HG02970 (cell line): ENCODE measurements around the gene PAX5.

Experiments used
- ATAC-seq: cut with Tn5 transposase; IDR thresholded peaks from one replicate; pipeline ENCODE4 v1.9.1; 2021; ENCODE audit warnings: mild to moderate bottlenecking, moderate library complexity, moderate number of reproducible peaks; ENCODE audit not compliant: unreplicated experiment, low FRiP score

PAX5 gene

DNA sequence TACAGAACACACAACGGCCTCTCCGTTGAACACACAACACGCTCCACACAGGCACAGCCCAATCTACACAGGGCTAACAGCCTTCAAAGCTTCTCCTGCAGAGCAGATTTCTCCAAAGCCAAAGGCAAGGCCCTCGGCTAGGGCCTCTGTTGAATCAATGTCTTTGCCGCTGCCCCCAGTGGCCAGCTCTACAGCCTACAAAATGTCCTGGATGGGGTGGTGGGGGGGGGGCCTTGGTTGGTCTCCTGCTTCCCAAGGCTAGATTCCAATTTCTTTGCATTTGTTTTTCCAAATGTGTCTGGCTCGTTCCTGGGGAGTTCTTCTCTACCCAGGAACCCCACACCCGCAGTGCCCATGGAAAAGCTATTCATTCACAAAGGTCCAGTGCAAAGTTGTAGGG is 167.2 kb downstream of the PAX5 start:
- no peak for ATAC-seq

DNA sequence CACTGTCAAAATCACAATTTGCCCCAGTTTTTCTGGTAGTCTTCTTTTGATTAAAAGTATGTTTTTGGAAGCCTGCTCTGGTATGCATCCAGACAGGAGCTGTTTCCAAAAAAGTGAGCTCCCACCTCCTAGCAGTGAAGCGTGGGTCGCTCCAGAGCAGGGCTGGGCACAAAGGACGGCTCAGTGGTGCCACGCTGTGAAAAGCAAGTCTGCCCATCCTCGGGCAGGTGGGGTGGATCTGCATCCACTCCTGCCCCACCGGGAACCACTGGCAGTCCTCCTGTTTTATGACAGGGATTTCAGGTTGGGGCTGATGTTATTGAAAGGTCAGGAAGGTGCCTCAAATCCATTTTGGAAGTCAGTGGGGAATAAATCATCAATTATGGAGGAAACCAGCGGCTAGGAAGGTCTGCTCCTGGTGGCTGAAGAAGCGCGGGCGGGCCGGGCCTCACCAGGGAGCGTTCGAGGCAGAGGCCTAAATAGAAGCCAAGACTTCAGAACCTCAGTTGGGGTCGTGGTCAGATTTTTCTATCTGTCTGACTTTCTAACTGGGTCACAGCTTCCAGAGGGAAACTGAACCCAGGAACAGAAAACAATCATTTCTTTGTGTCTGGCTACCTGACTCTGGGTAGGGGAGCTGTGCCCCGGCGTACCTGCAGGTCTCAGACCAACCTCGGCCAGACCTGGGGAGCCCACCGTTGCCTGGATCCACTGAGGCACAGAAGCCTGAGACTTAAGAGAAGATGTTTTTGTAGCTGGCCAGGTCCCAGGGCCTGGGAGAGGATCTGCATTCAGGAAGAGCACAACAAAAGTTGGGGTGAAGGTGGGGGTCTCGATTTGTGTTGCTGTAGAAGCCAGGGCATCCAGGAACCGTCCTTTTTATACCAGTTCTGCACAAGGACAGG is 168.1 kb downstream of the PAX5 start:
- no peak for ATAC-seq

DNA sequence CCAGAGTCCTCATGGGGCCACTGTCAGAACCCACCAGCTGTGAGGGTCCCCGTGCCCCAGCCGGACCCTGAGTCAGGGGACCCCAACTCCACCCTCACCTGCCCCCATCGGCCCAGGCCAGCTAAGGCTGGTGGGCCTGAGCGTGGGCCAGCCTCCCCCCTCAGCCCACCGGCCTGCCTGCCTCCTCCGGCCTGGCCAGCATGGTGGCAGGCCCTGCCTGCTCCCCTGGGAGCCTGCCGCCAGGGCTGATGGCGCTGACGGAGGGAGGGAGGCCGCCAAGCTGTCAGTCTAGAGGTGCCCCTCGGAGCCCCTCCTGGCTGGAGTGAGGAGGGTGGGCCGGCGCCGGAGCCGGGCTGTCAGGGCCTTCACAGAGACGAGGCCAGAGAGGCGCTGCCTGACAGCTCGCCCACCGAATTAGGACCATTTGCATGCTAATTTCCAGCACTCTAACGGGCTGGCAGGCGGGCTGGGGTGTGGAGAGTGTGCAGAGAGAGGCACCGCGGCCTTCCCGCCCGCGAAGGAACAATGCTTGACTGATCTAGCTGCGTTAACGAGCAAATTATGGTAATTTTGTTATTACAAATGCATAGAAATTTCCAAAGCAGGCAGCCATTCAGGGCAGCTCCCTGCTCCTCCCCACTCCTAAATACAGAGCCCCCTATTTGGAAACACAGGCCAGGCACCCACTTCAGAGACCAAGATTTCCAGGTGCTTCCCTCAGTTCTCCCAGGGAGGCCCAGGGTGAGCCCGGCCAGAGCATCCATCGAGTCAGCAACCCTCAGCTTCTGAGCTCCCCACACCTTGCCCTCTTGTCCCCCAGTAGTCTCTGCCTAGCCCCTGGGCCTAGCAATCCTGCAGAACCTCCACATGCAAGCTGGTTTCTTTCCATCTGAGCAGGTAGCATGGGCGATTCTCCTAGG is 169.3 kb downstream of the PAX5 start:
- ATAC-seq = no peak

DNA sequence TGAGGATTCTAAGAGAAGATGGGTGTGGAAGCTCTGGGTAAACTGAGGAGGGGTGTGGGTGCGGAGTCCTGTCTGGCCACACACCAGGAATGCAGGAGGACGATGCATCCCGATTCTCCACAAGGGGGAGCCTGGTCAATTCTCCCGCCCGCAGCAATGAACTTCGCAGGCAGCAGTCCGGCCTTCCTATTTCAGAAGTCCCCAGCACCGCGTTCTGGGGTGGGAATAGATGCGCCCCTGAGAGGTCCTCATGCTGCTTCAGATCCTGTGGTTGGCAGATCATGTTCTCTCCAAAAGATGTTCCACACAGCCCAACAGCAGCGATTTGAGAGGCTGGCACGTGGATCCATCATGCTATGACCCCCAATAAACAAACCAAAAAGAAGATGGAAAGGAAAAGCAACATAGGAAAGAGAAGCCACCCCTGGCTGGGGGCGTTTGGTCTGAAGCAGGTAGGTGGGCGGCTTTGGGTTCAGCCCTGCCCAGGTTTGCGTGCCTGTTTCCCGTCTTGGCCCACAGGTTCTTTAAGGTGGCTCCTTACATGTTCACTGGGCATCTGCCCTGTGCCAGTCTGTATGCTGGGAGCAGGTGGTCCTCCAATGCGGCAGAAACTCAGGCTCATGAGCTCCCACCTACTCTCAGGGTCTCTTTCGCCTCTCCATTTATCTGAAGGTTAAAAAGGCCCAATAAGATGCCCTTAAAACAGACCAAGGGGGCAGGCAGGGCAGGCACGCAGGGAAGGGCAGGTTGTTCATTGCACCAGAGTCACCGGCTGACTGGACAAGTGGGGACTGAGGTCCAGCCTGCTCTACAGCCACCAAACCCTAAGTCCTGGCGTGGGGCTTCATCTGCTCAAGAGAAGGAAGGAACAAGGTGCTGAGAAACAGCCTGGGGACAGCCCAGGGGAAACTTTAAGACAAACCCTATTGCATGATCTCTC is 171.6 kb downstream of the PAX5 start:
- no peak for ATAC-seq

DNA sequence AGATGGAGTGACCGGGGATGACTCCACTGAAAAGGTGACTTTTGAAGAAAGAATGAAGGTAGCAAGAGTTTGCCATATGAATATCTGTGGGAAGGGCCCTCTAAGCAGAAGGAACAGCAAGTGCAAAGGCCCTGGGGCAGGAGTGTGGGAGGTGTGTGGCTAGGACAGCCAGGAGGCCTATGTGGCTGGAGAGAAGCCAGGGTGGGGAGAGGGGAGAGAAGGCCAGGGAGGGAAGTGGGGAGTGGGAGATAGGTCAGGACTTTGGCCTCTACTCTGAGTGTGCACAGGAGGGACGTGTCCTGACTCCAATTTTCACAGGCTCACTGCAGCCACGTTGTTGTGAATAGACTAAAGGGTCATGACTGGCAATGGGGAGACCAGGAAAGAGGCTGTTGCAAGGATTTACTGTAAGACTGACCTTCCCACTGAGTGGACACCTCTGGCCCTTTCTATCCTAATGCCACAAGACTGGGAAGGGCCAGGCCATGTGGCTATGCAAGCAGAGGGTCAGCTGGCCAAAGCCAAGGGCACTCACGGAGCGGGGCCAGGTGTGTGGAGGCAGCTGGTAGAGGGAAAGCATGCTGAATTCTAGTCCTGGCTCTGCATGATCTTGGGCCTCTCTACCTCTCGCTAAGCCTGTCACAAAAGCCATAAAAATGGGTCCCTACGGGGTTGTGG is 172.4 kb downstream of the PAX5 start:
- ATAC-seq = no peak

DNA sequence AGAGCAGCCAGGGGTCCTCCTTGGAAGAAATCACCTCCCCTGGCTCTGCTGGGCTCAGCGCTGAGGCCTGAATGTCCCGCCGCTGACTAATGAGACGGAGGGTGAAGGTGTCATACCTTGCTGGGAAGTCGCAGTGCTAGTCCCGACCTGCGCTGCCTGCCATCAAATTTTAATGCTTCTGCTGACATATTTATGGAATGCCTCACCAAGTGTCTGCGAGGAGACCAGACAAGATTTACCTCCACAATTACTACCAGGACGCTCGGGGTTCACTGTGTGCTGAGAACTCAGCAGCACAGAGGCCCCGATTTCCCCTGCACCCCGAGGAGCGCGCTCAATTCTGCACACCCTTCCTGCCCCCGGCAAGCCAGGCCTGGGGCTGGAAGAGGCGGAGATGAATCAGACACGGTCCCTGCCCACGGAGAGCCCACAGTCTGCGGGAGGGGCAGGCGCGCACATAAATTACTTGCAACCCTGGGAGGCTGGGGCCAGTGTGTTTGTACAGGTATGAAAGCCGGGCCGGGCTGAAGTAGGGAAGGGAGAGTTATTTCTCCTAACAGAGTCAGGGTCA is 175.2 kb downstream of the PAX5 start:
- ATAC-seq = no peak

DNA sequence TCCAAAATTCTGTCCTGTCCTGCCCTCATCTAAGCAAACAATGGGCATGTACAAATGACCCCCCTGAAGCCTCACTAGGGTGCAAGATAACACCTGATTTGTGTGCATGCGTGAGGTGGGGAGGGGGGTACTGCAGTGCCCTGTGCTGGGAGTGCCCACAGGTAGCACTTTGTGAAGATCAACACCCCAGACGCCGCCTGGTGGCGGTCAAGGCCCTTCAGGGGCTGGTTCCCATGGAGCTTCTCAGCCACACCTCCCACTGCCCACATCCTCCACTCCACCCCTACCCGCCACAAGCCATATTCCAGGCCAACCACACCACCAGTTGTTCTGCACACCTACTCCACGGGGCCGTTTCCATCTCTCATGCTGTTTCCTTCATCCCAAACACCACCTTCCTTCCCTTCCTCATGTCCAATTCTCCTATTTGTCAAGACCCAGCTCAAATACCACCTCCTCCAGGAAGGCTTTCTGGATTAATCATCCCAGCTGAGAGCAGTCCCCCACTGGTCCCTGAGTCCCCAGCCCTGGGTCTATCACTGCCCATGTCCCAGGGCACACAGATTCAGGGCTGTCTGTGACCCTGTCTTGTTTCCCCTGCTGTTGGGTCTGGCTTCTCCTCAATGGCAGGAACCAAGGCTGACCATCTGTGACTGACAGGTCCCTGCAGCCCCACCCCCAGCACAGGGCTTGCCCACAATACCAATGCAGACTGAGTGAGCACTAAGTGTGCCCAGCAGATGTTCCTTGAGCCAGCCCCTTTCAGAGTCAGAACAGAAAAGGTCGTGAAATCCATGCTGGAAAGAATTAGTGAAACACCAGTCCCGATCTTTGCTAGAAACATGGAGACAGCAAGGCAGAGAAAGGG is 178.4 kb downstream of the PAX5 start:
- no peak for ATAC-seq

DNA sequence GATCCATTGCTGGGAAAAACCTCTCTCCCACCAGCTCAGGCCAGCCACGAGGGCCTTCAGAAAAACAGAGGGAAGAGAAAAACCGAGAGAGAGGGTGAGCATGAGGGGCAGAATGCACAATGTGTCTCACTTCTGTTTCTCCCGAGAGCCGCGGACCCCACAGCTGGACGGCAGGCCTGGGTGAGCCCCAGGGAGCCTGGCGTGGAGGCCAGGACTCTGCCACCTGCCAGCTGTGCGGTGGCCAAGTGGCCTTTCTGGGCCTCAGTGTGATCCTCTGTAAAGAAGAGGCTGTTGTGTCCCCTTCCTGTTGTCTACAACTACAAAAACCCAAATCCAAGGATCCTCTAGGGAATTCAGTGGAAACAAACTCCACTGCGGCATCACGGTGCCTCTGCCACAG is 179.3 kb downstream of the PAX5 start:
- ATAC-seq = no peak

DNA sequence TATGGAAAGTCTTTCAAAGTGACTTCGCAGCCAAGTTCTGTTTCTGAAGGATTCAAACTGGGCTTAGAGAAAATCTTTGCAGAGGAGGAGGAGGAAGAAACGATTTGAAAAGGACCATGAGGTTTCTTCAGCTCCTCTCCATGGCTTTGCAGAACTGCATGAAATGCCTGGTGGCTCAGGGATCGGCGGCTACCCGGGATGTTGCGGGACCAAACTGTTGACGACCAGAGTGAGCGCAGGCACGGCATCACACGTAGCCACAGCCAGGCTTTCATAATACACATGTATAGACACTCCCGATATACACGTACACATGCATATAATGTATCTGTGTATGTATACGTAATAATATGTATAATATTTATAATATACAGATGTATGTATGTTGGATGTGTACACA is 180.0 kb downstream of the PAX5 start:
- no peak for ATAC-seq

DNA sequence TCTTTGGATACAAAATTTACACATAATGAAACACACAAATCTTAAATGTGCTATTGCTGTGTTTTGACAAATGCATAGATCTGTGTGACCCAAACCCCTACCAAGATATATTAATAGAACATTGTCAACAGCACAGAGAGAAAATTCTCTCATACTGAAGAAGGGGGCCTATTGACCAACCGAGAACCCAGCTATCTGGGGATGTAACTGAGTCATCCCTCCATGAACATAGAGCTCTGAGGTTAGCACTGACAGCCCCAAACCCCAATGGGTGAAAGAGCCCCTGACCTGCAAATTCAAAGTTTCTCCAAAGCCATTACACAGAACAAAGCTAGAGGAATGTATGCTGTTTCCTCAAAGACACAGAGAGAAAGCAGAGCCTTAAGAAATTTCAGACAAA is 180.8 kb downstream of the PAX5 start:
- no peak for ATAC-seq

DNA sequence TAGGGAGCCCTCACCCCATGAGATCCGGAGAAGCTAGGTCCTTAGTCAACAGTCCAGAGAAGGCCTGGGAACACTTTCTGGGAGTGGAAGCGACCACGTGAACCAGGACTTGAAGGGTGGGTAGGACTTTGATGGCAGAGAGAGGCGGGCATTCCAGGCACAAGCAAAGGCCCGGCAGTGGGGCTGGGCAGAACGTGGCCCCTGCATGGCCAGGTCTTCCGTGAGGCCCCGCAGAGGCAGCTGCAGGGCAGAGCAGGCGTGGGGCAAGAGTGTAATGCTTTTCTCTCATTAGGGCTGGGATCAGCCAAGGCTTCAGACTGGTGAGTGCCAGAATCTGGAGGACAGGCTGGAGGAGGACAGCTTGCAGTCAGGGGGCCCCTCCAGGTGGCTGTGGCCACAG is 184.1 kb downstream of the PAX5 start:
- ATAC-seq = no peak

DNA sequence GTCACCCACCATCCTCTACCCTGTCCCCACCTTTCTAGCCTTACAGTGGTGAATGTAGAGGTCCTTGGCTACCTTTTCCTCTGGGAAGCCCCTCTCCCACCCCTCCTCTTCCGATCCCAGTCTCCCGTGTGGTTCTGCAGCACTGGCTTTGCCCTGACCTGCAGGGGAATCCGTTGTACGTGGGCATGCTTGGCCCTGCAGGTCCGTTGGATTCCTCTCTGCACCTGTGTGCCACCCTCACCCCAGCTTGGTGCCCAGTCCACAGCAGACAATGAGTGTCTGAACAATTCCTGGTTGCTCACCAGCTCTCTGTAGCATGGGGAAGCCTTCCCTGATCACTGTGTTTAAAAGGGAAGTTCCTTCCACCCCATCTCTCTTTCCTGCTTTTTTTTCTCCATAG is 185.1 kb downstream of the PAX5 start:
- no peak for ATAC-seq

DNA sequence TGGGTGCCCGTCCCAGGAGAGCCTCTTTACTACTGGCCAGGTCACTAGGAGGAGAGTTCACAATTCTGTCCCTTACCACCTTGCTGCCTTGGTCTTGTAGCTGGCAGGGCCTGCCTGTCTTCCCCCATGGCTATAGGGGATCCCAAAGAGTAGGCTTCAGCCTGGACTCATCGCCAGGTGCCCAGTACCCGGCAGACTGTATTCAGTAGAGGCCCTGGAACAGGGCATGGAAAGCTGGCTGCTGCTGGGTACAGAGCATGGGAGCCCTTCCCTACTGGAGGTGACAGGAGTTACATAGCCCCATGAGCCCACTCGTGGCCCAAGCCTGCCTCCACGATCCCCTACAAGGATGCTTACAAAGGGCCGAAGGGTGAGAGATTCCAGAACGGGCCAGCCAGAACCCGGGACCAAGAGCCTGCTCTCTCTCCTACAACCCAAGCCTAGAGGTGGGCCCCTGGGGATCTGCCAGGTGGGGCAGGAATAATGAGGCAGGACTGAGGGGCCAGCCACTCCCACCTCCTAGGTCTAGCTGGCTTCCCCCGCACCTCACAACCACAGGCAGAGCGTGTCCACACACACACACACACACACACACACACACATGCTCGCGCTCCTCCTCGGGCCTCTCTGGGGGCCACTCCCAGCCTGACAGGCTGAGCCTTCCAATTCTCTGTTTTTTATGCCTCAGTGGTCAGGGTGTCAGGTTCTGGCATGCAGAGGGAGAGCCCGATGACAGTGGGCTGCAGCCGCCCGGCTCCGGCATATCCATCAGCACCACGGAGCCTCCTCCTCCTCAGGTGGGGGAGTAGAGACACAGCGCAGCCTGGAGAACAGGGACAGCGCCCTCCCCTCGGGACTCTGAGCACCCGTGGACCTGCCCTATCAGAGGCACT is 186.0 kb downstream of the PAX5 start:
- ATAC-seq = no peak

DNA sequence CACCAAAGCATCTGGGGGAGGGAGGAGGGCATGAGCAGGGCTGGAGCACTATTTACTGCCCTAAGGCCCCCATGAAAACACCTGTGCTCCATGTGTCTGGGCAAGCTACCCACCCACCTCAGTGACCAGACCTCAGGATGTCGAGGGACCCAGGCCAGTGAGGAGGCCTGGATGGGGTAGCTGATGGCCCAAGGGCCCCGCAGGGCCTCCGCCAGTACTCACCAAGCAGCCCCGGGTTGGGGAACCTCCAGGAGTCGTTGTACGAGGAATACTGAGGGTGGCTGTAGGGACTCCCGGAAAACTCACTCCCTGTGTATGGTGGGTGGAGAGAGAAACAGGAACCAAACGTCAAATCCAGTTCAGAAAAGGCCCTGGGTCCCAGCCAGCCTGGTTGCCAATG is 187.4 kb downstream of the PAX5 start:
- no peak for ATAC-seq

DNA sequence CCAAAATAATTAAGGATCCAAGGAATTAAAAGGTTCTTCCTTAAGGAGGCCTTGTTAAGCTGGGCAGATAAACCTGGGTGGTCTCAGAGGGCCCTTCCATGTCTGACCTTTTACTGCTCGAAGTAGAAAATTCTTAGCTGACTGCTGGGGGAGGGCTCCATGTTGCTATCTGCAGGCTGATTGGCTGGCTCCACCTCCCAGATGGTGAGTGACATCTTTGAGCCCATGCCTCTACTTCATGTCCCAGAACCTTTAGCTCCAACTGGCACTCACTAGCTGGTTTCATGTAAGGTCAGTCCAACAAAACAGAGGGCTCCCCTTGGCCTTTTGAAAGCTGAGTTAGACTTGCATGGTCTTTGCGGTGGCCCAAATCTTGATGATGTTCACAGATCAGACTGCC is 188.2 kb downstream of the PAX5 start:
- ATAC-seq = no peak

DNA sequence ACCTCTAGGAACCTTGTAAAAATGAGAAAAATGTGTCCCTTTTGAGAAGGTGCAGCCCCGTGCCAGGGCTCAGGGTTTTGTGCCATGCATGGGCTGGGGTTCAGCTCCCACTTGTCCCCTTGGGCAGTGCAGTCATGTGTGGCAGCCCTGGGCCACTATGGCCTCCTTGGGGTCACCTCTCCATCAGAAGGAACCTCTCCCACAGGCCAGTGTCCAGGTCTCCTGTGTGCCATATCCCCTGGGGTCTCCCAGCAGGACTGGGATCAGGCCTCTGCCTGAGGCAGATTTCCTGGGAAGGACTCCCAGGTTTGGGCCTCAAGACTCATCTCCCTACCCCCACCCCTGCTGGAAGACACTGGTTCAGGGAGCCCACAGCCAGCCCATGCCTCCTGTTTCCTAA is 189.1 kb downstream of the PAX5 start:
- ATAC-seq = no peak

DNA sequence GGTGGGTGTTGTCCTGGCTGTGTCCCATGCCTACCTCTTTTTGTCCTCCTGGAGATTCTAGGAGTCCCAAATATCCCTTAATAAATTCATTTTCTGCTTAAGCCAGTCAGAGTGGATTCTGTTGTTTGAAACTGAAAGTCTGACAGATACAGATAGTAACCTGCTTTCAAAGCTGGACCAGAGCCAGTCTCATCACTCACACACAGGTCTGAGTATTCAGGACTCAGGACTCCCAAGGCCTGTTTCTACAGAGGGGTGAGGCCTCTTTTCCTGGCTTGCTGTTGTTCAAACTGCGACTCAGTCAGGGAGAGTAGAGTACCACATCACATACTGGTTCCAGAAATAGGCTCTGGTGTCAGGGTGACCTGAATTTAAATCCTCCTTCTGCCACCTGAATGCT is 190.1 kb downstream of the PAX5 start:
- no peak for ATAC-seq
